Stimulated activated CD8-positive, alpha-beta memory T cell treated with anti-CD3 and anti-CD28 coated beads, Interleukin-15, amount 100 ng/mL, for 48 hours (primary cell): ENCODE measurements around the gene PDGFRA.
"Not testable (repeated sequence)": the region's sequence is repeated elsewhere in the genome, so short reads cannot be mapped to it uniquely, and the experiment has no call there.

ENCODE experiments used
- DNase-seq, 2 donors: peaks; one replicate each; pipeline ENCODE4 v3.0.0-alpha.2; 2020; ENCODE audit warnings: low read depth in 2 of 2

The PDGFRA gene

GRCh38 chr4:54320826-54321685 is 92.0 kb downstream of the PDGFRA start:
- no peak for DNase-seq

DNA sequence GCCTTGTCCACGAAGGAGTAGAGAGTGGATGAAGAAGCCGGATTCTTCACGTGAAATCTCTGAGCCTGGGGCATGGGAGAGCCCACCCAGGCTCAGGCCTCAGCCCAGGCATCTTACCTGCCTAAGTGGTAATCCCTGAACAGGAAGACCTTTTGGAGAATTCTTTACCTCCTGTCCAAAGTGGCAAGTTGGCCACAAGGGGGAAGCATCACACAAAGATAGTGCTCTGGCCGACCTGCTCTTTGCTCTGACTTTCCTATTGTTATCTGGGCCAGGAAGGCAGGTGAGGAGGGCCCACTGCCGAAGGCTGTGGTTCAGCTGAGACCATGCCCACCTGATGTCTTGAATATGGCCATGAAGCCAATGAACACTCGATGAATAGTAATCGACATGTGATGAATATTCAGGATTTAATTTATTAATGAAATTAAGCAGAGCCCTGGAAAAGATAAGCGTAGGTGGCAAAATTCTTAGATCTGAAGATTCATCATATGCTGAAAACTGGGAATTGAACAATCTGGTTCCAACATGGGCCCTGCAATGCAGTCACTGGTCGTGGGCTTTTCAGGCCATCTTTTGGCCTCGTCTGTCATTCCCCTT is 93.8 kb downstream of the PDGFRA start:
- DNase-seq = peak; percentile 2 to 15

- no peak for DNase-seq
These were observed 101.8 kb downstream of the PDGFRA start for GRCh38 chr4:54330896-54331295.

GRCh38 chr4:54332542-54332941 is 103.4 kb downstream of the PDGFRA start:
- DNase-seq = no peak

GRCh38 chr4:54333657-54334056 is 104.6 kb downstream of the PDGFRA start:
- DNase-seq = no peak

- not testable (repeated sequence) for DNase-seq
These were observed 105.7 kb downstream of the PDGFRA start for GRCh38 chr4:54334769-54335168.

- no peak for DNase-seq
These were observed 107.9 kb downstream of the PDGFRA start for GRCh38 chr4:54337009-54337408.

- DNase-seq = not testable (repeated sequence)
These were observed 113.0 kb downstream of the PDGFRA start for GRCh38 chr4:54342067-54342466.
